Stimulated activated CD4-positive, alpha-beta T cell treated with anti-CD3 and anti-CD28 coated beads, Interleukin-15, amount 100 ng/mL, for 24 hours (primary cell): ENCODE results near the gene PRTN3.

Source experiments
- DNase-seq: peaks from one replicate; pipeline ENCODE4 v3.0.0-alpha.2; 2020

Gene PRTN3

DNA sequence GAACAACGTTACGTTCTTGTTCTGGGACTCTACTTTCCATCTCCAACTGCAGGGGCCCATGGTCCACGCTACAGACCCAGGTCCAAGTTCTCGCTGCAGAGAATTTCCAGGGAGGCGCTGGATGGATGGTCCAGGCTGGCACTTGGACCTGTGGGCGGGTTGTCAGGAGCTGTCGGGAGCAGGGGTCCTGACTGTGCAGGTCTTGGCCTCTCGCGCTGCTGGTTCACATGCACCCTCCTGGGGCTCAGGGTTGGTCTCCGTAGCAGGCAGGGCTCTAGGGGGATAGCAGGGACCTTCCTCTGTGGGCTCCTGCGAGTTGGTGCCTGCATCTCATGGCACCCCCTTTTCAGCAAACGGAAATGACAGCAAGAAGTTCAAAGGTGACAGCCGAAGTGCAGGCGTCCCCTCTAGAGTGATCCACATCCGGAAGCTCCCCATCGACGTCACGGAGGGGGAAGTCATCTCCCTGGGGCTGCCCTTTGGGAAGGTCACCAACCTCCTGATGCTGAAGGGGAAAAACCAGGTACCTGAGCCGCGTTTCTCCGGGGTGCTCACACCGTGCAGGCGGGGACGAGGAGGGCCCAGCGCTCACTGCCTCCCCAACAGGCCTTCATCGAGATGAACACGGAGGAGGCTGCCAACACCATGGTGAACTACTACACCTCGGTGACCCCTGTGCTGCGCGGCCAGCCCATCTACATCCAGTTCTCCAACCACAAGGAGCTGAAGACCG is 36.9 kb upstream of the PRTN3 start:
- DNase-seq = no peak

DNA sequence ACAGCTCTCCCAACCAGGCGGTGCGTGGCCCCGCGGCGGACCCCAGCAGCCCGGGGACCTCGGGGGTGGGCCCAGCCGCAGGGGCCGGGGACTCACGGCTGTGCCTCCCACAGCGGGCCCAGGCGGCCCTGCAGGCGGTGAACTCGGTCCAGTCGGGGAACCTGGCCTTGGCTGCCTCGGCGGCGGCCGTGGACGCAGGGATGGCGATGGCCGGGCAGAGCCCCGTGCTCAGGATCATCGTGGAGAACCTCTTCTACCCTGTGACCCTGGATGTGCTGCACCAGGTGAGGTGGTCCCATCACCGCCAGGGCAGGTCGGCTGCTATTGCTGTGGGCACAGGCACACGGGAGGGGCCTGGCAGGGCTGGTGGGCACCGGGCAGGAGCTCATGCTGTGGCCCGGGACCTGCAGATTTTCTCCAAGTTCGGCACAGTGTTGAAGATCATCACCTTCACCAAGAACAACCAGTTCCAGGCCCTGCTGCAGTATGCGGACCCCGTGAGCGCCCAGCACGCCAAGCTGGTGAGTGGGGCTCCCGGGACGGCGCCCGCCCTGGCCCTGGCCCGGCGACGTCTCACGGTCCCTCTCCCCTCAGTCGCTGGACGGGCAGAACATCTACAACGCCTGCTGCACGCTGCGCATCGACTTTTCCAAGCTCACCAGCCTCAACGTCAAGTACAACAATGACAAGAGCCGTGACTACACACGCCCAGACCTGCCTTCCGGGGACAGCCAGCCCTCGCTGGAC is 36.2 kb upstream of the PRTN3 start:
- DNase-seq = no peak

DNA sequence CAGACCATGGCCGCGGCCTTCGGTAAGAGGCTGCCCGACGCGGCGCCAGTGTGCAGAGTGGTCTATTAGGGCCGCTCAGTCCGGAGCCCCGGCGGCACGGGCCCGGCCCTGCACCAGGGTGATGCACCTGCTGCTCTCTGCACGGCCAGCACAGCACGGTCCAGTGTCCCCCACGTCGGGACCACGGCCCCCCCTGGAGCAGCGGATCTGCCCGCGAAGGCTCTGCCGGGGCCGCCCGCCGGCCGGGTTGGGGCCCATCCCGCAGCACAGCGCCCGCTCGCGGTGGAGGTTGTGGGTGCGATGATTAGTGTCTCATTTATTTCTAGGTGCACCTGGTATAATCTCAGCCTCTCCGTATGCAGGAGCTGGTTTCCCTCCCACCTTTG is 35.6 kb upstream of the PRTN3 start:
- DNase-seq = no peak

DNA sequence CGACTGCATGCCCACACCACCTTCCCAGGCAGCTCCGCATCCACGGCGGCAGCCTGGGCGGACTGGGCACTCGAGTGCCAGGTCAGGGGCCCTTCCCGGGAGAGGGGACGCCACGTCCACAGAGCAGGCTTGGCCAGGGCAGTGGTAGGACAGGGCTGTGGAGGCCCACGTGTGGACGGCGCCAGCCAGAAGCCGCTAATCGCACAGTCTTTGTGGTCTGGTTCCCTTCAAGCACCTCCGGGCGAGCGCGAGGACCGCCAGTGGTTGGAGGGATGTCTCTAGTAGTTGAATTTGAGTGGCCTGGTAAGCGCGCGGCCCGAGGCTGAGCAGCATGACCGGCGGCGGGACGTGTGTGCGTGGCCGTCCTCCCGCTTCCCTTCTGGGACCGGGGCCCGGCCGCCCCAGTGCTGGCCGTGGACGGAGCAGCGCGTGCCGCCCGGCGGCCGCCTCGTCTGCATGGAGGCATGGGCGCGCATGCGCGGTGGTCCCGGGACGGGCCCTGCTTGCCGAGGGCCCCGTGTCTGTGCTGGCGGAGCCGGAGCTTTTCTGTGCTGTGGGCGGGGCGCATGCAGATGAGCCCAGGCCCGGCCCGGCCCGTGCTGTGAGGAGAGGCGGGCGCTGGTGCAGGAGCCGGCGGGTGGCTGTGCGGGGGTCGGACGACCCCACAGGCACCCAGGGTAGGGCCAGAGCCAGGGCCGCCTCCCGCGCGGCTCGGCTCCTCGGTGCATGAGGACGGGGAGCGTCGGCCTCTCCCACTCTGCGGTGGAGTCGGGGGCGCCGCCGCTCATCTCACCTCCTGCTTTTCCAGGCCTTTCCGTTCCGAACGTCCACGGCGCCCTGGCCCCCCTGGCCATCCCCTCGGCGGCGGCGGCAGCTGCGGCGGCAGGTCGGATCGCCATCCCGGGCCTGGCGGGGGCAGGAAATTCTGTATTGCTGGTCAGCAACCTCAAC is 34.9 kb upstream of the PRTN3 start:
- DNase-seq = no peak

DNA sequence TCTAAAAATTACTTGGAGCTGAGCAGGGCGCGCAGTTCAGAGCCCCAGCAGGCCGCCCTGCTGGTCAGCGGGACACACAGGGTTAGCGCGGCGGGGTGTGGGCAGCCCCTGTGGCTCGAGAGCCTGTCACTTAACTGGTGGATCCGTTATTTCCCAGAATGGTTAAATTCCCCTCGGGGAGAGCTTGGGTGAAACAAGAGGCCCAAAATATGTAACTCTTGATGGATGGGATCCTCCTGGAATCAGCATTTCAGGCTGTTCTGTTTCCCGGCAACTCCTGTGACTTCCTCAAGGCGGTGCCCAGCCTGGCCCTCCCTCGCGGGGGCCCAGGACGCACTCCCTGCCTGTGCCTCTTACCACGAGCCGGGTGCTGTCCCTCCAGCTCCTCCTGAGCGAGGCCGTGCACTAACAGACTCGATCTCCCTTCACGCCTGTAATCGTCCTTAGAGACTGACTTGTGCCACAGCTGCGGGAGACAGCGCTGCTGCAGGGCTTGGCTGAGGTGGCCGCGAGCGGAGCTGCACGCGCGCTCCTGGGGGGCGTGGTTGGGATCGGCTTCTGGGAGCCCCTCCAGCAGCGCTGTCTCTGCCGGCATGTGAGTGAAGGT is 33.9 kb upstream of the PRTN3 start:
- DNase-seq = no peak

DNA sequence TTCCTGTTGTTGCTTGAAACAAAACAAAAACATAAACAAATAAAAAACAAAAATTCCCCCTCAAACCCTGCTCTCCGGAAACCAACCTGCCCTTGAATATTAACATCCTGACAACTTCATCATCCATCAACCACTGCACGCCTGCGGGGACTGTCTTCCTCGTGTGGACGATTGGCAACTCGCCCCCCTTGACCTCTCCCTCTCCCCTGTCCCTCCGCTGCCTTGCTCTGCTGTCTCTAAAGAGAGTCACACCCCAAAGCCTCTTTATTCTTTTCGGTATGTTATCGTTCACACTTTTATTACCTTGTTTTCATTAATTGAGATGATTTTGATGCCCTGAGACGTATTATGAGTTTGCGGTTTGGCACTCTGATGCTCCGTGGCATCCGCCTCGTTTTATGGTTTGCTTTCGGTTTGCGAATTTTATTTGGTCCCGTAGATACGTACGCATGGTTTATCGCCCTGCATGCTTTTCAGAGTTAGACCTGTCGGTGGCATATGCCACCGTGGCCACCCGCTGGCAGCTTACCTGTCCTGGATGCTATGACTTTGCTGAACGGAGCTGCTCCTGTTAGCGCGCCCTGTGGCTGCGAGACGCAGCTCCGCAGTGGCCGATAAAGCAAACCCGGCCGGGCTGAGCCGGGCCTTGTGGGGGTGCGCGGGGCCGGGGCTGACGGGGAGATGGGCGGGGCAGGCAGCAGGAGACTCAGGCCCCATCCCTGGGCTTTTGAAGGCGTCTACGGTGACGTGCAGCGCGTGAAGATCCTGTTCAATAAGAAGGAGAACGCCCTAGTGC is 33.0 kb upstream of the PRTN3 start:
- DNase-seq = no peak

DNA sequence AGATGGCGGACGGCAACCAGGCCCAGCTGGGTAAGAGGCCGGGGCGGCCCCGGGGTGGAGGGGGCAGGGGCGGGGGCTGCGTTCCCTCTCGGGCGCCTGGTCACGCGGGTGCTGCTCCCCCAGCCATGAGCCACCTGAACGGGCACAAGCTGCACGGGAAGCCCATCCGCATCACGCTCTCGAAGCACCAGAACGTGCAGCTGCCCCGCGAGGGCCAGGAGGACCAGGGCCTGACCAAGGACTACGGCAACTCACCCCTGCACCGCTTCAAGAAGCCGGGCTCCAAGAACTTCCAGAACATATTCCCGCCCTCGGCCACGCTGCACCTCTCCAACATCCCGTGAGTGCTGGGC is 32.4 kb upstream of the PRTN3 start:
- DNase-seq = no peak

DNA sequence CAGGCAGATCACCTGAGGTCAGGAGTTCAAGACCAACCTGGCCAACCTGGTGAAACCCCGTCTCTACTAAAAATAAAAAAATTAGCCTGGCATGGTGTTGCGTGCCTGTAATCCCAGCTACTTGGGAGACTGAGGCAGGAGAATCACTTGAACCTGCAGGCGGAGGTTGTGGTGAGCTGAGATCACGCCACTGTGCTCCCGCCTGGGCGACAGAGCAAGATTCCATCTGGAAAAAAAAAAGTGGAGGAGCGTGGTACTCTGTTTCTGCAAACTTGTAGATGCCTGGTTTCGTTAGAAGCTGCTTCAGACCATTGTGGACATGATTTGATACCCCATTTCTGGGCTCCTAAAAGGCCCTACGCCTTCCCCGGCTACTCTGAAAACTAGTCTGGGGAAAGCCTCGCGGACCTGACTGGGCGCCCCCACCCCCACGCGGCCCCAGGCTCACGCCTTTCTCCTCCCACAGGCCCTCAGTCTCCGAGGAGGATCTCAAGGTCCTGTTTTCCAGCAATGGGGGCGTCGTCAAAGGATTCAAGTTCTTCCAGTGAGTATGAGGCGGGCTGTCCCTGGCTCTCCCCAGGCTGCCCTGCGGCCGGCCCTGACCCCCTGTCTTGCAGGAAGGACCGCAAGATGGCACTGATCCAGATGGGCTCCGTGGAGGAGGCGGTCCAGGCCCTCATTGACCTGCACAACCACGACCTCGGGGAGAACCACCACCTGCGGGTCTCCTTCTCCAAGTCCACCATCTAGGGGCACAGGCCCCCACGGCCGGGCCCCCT is 30.5 kb upstream of the PRTN3 start:
- no peak for DNase-seq

DNA sequence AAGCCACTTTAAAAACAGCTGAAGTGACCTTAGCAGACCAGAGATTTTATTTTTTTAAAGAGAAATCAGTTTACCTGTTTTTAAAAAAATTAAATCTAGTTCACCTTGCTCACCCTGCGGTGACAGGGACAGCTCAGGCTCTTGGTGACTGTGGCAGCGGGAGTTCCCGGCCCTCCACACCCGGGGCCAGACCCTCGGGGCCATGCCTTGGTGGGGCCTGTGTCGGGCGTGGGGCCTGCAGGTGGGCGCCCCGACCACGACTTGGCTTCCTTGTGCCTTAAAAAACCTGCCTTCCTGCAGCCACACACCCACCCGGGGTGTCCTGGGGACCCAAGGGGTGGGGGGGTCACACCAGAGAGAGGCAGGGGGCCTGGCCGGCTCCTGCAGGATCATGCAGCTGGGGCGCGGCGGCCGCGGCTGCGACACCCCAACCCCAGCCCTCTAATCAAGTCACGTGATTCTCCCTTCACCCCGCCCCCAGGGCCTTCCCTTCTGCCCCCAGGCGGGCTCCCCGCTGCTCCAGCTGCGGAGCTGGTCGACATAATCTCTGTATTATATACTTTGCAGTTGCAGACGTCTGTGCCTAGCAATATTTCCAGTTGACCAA is 29.8 kb upstream of the PRTN3 start:
- no peak for DNase-seq

DNA sequence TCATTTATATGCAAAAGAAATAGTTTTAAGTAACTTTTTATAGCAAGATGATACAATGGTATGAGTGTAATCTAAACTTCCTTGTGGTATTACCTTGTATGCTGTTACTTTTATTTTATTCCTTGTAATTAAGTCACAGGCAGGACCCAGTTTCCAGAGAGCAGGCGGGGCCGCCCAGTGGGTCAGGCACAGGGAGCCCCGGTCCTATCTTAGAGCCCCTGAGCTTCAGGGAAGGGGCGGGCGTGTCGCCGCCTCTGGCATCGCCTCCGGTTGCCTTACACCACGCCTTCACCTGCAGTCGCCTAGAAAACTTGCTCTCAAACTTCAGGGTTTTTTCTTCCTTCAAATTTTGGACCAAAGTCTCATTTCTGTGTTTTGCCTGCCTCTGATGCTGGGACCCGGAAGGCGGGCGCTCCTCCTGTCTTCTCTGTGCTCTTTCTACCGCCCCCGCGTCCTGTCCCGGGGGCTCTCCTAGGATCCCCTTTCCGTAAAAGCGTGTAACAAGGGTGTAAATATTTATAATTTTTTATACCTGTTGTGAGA is 29.2 kb upstream of the PRTN3 start:
- DNase-seq = no peak

DNA sequence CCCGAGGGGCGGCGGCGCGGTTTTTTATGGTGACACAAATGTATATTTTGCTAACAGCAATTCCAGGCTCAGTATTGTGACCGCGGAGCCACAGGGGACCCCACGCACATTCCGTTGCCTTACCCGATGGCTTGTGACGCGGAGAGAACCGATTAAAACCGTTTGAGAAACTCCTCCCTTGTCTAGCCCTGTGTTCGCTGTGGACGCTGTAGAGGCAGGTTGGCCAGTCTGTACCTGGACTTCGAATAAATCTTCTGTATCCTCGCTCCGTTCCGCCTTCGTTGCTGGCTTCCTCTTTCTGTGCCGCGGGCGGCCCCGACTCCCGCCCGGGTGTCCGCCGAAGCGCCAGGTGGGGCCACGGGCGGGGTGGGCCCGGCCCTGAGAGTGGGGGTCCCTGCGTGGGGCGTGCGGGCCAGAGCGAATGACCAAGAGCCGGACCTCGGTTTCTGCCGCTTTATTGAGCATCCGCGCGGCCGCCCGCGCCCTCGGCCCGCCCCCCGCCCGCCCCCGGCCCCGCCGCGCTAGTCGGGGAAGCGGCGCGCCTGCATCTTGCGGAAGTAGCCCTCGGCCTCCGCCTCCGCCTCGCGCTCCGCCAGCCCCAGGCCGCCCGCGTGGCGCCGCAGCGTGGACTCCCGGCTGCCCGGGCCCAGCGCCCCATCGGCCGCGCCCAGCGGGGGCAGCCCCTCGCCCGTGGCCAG is 28.6 kb upstream of the PRTN3 start:
- no peak for DNase-seq

DNA sequence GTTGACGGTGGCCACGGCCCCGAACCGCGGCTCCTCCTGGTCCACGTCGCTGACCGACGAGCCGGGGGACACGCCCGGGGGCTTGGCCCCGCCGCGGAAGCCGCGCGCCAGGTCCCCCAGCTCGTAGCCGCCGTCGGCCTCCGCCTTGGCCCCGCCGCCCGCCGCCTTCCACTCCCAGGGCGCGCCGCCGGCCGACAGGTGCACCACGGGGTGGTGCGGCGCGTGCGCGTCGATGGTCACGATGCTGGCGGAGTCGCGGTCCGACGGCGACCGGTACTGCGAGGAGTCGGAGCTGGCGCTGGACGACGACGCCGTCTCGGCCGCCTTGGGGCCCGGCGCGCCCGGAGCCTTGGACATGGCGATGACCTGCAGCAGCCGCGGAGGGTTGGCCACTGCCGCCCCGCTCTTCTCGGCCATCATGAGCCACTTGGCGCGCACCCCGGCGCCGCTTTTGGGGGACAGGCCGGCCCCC is 28.0 kb upstream of the PRTN3 start:
- no peak for DNase-seq

DNA sequence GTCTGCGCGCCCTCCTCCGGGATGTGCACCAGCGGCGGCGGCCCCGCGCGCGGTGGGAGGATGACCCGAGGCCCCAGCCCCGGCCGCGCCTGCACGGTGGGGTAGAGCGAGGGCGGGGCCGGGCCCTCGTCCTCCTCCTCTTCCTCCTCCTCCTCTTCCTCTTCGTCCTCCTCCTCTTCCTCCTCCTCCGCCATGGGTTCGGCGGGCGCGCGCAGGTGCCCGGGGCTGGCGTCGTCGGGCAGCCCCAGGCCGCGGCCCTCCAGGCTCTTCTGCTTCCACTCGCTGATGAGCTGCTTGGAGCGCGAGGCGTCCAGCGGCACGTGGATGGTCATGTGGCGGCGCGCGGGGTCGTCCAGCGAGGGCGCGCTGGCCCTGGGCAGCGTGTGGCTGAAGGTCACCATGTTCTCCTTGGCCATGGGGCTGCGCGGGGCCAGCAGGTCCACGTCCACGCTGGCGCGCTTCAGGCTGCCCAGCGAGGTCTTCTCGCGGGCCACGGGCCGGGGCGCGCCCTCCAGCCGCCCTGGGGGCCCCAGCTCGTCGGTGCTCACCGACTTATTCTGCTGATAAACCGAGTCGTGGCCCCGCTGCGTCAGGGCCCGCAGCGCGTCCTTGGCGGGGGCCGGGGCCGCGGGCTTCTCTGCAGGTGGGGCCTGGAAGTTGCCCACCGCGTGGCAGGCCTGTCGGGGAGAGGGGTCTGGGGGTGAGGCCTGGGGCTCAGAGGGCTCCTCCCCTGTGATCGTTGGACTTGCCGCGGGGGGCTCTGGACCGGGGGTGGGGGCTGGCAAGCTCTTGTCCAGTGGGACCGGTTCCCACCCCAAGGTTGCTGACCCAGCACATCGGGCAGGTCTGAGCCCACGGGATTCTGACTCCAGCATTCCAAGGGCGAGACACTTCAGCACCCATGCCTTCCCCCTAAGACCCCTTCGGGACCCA is 27.3 kb upstream of the PRTN3 start:
- DNase-seq = no peak

DNA sequence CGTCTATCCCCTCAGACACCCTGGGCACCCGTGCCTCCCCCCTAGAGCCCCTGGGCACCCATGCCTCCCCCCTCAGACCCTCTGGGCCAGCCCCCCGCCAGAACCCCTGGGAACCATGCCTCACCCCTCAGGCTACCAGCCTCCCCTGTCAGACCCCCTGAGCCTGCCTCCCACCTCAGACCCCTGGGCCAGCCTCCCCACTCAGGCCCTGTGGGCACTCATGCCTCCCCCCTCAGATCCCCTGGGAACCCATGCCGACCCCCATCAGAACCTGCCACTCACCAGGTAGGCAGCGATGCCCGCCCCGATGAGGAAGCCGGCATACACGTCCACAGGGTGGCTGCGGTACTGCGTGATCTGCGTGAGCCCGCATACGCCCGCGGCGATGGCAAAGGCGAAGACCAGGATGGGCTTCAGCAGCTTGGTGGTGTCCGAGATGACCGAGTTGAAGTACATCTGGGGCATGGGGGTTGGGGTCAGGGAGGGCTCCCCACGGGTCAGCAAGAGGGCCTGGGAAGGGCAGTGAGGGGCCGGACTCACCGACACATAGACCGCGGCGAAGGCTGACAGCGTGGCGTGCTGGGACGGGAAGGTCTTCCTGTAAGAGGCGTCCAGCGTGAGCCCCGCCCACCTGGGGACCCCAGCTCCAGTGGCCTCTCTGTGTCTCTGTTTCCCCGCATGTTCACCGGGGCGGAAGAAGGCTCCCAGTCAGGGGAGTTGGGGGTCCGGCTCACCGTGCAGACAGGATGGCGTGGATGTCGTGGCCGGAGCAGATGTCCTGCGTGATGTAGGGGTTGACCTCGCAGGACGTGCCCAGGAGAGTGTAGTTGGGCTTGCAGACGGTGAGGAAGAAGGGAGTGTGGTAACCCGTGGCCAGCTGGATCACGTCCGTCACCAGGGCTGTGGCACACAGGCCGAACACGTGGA is 26.4 kb upstream of the PRTN3 start:
- no peak for DNase-seq

DNA sequence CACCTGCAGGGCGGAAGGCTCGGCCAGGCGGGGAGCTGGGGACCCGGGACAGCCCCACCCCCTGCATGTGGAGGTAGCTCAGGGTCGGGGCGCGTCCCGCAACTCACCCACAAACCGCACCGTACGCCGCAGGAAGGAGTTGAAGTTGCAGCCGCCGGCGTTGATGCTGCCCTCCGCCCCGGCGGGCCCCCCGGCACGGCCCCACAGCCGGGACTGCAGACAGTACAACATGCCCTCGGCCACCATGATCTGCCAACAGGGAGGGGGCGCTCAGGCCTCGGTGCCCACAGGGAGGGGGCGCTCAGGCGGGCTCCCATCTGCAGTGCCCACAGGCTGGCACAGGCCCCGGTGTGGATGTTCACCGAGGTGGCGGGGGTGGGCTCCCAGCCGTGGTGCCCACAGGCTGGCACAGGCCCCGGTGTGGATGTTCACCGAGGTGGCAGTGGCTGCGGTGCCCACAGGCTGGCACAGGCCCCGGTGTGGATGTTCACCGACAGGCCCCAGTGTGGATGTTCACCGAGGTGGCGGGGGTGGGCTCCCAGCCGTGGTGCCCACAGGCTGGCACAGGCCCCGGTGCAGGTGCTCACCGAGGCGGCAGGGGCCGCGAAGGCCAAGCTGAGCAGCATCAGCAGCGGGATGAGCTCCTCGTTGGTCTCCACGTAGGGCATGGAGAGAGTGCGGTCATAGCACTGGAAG is 25.6 kb upstream of the PRTN3 start:
- DNase-seq = no peak

DNA sequence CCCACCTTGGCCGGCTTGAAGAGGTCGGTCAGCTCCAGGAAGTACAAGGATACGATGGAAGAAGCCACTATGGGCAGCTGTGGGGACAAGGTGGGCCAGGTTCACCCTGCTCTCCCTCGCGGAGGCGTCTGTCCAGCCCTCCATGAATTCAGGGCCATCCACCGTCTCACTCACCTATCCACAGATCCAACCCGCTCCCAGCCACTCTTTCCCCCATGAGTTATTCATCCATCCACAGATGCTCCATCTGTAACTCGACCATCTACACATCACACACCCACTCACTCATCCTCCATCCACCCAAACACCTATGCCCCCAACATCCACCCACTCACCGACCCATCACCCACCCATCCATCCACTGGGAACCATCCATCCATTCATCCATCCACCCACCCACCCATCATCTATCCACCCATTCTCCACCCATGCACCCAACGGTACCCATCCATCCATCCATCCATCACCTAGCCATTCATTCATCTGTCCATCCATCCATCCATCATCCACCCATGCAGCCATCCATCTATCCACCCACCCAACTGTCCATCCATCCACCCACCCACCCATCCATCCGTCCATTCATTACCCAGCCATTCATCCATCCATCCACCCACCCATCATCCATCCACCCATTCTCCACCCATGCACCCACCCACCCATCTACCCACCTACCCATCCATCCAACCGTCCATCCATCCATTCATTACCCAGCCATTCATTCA is 24.9 kb upstream of the PRTN3 start:
- no peak for DNase-seq
